AG09309 (cell line): ENCODE data around the gene AGAP1.

Experiments
- DNase-seq: peaks from one replicate; pipeline ENCODE4 v3.0.0-alpha.2; 2010; ENCODE audit warnings: low read depth
- H3K4me3 ChIP-seq: 2 replicates; pipeline ENCODE4 v1.5.1; 2011; ENCODE audit warnings: mild to moderate bottlenecking, low read depth, low read length, moderate library complexity; ENCODE audit not compliant: control insufficient read depth
- TF ChIP-seq, protein P1 (sequence below): IDR thresholded peaks from 2 replicates; pipeline ENCODE4 v1.5.1; 2011; ENCODE audit warnings: mild to moderate bottlenecking, low read depth, low read length, inconsistent platforms; ENCODE audit not compliant: insufficient read depth, control insufficient read depth; ENCODE audit errors: missing control alignments

Gene AGAP1

DNA sequence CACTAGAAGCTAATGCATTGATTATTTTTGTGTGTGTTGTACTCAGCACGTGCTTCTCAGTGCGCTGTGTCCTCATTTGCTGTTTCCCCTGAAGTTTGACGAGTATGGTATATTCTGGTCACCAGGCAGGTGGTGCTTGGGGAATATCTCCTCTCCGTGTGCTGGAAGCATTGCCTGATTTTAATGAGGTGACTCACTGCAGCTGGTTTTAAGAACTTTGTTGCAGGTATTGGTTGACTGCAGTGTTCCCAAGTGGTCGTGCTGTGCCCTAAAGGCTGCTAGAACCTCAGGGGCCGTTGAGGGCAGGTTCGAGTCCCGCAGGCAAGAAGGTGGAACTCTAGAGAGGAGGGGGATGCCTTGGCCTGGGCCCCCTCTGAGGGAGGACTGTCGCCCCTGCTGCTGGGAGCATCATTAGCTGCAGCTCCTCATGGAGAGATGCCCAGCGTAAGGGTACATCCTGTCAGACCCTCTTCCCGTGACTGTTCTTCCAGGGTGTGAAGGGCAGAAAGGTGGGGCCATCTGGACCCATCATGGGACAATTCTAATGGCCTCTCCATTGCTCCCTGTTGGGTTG is 82.6 kb downstream of the AGAP1 start:
- no peak for DNase-seq
- TF ChIP-seq, protein P1, sequence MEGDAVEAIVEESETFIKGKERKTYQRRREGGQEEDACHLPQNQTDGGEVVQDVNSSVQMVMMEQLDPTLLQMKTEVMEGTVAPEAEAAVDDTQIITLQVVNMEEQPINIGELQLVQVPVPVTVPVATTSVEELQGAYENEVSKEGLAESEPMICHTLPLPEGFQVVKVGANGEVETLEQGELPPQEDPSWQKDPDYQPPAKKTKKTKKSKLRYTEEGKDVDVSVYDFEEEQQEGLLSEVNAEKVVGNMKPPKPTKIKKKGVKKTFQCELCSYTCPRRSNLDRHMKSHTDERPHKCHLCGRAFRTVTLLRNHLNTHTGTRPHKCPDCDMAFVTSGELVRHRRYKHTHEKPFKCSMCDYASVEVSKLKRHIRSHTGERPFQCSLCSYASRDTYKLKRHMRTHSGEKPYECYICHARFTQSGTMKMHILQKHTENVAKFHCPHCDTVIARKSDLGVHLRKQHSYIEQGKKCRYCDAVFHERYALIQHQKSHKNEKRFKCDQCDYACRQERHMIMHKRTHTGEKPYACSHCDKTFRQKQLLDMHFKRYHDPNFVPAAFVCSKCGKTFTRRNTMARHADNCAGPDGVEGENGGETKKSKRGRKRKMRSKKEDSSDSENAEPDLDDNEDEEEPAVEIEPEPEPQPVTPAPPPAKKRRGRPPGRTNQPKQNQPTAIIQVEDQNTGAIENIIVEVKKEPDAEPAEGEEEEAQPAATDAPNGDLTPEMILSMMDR, result no peak
- no peak overlapping the region for H3K4me3 ChIP-seq

DNA sequence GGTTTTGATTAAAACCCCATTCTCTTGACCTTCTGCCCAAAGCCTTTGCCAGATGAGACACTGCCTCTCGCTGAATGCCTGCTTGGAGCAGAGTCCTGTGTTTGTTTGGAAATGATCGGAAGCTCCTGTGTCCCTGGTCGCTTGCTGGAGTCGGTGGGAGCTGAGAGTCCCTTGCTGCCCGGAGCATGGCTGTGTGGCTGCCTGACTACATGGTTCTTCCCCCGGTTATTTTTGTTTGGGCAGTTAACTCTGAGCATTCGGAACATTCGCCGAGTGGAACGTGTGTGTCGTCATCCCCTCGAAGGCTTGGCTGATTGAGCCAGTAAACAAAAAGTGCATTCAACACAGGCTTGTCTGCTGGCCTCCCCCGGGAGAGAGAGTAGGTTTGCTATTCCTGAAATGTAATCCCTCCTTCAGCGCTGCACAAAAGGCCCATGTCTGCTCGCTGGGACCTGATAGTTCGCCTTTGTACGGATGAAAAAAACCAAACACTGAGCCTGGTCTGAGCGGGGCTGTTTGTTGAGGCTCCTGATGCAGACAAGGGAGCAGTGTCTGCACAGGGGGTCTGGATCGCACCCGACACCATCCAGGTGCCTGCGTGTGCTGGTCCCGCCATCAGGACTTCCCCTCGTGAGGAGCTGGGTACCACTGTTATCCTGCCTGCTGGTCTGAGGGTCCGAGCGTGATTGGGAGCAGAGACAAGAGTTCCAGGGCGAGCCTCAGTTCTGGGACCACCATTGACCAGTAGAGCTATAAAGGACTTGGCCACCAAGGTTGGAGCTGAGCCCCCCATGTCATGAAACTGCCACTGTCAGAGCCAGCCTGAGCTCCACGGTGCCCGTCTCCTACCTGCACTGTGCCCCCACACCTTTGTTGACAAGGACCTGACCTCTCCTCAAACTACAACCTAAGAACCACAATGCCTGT is 83.8 kb downstream of the AGAP1 start:
- TF ChIP-seq, protein P1, result no peak
- H3K4me3 ChIP-seq, result no peak overlapping the region
- DNase-seq, result no peak

DNA sequence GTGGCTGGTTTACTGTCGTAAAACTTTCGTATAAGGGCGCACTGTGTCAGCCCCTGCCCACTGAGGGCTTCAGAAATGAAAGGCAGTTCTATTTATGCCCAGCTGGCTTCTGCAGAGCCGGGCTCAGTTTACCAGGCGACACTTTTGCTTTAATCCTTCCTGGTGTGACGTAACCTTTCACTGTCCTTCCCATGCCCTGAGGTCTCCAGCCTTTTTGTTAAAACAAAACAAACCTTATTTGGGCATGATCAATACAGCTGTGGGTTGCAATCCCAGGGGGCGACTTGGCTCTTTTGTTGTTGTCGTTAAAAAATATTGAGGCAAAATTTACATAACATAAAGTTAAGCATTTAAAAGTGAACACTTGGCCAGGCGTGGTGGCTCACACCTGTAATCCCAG is 85.3 kb downstream of the AGAP1 start:
- TF ChIP-seq, protein P1, result no peak
- H3K4me3 ChIP-seq, result no peak overlapping the region
- DNase-seq, result no peak

DNA sequence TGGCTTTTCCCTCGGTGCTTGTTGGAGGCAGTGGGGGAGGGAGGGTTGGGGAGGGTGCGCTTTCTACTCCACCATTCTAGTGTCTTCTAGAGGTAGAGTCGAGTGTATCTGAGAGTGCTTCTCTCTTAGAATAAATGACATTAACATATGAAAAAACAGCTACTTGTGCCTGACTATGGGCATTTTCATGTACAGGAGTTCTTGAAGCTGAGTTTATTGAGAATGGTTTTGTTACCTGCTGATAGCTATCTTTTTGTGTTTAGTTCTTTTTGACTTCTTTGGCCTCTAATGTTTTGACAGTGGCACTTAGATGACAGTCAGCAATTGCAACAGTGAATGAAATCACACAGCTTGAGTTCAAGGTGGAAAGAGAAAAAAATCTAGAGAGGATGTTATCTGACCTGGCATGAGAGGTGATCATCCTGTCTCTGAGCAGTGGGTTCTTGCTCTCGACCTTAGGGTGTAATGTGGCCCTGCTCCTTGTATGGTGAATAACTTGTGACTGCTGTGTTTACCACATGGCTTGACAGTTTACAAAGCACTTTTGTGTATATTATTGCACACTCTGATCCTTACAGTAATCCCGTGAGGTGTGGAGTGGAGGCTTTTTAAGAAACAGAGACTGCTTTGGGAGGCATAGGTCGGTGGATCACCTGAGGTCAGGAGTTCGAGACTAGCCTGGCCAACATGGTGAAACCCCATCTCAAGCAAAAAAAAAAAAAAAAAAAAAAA is 86.7 kb downstream of the AGAP1 start:
- H3K4me3 ChIP-seq, result no peak overlapping the region
- TF ChIP-seq, protein P1, result no peak
- no peak for DNase-seq

DNA sequence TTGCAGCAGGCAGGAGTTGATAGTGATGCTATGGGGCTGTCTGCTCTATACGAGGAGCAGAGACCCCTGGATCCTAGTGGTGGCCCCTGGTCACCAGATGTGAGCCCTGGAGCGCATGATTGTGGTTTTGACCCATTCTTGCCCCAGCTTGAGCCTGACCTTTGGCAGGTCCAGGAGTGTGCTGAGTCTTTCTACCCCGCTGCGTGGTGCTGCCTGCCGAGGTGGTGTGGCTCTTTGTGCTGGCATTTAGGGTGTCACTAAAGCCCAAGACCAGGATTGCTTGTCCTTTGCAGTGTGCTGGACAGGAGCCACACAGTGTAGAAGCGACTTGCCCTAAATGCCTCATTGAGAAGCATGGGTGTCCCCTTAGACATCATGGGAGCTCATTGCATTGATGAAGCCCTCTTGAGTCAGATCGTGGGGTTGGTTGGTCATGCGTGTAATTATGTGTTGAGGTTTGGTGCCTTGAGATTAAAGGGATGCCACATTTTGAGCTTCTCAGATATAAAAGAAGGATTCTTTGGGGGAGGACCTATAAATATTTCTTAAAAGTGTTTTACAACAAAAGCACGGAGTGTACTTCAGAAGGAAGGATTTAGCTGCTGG is 88.3 kb downstream of the AGAP1 start:
- TF ChIP-seq, protein P1, result no peak
- no peak for DNase-seq
- H3K4me3 ChIP-seq, result no peak overlapping the region

DNA sequence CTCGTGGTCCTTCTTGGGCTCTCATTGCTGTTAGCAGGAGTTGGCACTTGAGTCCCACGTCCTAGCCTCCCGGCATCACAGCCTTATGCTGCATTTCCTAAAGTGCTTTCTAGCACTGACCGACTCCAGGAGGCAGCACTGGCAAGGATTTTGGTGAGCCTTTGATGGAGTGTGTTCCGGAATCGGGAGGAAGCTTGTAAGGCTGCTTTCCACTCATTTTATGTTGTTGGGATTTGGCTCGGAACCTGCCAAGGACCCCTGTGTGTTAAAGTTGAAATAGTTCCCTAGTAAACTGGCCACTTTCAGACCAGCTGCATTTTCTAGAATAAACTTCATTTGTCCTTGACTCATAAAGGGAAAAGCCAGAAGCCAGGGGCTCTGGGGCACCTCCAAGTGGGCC is 88.9 kb downstream of the AGAP1 start:
- DNase-seq, result no peak
- TF ChIP-seq, protein P1, result no peak
- H3K4me3 ChIP-seq, result no peak overlapping the region
